GM18868 (cell line): ENCODE results near the gene S1PR2.

Source experiments
- ATAC-seq: cut with Tn5 transposase; IDR thresholded peaks from one replicate; pipeline ENCODE4 v1.9.1; 2021; ENCODE audit warnings: mild to moderate bottlenecking, moderate library complexity; ENCODE audit not compliant: unreplicated experiment

Gene S1PR2, protein sequence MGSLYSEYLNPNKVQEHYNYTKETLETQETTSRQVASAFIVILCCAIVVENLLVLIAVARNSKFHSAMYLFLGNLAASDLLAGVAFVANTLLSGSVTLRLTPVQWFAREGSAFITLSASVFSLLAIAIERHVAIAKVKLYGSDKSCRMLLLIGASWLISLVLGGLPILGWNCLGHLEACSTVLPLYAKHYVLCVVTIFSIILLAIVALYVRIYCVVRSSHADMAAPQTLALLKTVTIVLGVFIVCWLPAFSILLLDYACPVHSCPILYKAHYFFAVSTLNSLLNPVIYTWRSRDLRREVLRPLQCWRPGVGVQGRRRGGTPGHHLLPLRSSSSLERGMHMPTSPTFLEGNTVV

DNA sequence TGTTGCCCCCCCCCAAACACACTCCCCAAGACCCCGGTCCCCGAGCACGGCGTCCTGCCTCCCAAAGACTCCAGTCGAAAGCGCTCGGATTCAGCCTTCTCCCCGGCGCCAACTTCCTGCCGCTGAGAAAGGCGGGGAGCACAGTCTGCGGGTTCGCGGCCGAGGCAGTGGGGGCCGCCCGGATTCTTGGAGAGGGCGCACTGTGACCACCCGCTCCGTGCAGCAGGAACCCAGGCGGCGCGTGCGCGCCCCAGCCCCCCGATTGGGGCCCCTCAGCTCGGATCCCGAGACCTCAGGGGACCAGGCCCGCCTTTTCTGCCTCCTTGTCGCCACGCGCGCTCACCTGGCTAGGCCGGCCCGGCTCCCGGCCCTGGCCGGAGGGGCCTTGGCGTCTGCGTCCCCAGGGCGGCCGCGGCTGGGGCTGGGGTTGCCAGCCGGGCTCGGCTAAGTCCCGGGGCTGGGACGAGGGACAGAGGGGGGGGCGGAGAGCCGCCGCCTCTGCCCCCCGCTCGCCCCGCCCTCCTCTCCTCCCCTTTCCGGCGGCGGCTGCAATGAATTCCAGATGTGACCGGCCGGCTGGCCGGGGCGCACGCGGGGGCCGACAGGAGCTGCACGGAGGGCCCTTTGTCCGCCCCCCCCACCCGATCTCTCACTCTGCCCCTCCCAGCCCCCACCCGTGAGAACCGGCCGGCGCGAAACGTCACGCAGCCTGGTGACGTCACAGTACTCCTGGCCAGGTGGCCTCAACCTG, at the start of gene S1PR2:
TSS of gene S1PR2 (minus strand) at position 471 of the 751 bp plus-strand sequence. CDS start 6,426 bp downstream, outside the sequence.
- ATAC-seq = no peak

DNA sequence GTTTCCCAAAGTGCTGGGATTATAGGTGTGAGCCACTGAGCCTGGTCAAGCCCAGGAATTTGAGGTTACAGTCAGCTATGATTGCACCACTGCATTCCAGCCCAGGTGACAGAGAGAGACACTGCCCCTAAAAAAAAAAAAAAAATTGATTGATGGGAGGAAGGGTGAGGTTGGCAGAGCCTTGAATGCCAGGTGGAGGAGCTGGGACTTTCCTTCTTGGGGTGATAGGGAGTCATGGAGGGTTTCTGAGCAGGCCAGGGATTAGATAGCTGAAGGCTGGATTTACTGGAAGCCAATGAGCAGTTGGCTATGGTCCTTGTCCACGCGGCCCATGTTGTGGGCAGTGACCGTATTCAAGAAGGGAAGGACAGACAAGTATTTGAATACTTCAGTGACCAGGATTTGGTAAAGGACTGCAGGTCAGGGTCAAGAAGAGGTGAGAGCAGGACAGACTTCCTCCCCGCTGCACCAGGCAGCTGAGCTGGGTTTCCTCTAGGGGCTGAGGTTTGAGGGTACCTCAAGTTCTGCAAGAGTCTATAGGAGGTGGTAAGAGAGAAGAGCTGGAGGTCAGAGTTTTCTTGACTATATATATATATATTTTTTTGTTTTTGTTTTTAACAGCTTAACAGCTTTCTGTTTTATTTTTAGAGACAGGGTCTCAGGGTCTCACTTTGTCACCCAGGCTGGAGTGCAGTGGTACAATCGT, 48.8 kb upstream of the S1PR2 start:
- ATAC-seq = no peak

DNA sequence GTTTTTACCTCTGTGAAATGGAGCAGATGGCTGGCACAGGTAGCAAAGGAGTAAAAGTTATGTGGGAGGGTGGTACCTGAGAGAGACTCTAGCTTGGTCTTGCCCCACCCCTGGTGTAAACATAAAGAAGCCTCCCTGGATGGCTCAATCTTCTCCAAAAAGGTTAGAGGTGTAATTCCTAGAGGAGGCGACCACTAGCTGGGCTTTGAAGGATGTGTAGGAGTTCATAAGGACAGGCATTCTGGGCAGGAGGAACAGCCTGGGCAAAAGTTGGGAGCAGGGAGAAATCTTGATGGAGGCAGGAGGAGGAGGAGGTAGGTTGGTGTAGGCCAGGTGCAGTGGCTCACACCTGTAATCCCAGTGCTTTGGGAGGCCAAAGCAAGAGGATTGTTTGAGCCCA, 47.8 kb upstream of the S1PR2 start:
- no peak for ATAC-seq

DNA sequence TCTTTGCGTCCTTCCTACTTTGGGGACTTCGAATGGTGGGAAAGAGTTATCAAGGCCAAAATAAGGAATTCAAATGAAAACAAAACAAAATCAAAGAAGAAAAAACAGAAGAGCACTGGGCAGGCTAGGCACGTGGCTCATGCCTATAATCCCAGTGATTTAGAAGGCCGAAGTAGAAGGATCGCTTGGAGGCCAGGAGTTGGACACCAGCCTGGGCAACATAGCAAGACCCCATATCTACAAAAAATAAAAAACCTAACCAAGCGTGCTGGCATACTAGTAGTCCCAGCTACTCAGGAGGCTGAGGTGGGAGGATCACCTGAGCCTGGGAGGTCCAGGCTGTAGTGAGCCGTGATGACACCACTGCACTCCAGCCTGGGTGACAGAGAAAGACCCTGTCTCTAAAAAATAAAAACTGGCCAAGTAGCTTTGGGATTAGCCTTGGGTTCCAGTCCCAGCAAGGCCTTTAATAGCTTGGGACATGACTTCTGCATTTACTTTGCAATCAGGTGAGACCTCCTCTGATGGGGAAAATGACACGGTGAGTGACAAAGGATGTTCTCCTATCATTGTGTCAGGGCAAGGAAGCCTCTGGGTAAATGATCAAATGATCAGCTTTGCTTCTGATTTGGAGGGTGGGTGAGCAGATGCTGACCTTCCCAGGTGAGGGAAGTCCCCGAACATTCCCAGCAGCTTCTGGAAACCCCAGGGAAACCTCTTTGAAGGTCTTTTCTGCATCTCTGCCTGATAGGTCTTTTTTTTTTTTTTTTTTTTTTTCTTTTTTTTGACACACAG, 46.9 kb upstream of the S1PR2 start:
- no peak for ATAC-seq

DNA sequence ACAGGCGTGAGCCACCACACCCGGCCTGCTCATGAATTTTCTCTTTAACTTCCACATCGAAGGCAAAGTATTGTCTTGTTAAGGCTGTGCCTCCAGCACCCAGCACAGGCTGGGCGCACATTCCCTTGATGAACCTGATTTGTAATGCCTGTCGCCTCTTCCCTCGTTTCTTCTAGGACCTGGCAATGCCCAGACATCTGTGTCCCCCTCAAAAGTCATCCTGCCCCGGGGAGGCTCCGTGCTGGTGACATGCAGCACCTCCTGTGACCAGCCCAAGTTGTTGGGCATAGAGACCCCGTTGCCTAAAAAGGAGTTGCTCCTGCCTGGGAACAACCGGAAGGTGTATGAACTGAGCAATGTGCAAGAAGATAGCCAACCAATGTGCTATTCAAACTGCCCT, 43.5 kb upstream of the S1PR2 start:
- ATAC-seq = no peak

DNA sequence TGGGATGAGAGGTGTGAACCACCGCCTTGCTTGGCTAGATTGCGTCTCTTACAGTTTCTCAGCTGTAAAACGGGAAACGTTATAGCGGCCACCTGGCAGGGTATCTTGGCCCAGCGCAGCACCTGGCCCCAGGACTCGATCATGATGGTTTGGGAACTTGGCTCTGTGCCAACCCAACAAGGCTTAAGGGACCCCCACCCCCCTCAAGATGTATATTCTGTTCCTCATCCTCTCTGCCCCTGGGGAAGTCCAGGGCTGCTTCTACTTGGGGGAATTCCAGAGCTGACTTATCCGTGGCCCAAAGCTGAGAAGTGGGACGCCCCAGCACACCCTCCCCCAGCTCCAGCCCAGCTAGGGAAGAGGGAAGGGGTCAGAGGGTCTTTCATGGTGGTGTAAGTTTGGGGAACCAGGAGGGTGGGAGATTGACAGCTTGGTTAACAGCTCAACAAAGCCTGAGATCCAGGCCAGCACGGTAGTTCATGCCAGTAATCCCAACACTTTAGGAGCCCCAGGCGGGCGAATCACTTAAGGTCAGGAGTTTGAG, 40.5 kb upstream of the S1PR2 start:
- peak; percentile 37 for ATAC-seq

DNA sequence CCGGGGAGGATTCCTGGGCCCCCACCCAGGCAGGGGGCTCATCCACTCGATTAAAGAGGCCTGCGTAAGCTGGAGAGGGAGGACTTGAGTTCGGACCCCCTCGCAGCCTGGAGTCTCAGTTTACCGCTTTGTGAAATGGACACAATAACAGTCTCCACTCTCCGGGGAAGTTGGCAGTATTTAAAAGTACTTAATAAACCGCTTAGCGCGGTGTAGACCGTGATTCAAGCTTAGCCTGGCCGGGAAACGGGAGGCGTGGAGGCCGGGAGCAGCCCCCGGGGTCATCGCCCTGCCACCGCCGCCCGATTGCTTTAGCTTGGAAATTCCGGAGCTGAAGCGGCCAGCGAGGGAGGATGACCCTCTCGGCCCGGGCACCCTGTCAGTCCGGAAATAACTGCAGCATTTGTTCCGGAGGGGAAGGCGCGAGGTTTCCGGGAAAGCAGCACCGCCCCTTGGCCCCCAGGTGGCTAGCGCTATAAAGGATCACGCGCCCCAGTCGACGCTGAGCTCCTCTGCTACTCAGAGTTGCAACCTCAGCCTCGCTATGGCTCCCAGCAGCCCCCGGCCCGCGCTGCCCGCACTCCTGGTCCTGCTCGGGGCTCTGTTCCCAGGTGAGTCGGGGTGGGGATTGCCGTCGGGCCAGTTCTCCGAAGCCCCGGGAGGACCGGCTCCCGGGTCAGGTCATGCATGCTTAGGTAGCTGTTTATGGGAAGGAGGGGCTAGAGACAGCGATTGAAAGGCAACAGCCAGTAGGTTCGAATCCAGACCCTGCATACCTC, 39.7 kb upstream of the S1PR2 start, which contains the start of gene ICAM1:
TSS of gene ICAM1 (plus strand) at position 505 of the 779 bp plus-strand sequence. CDS start at position 545, 40 bp downstream.
- ATAC-seq = peak; percentile 36

DNA sequence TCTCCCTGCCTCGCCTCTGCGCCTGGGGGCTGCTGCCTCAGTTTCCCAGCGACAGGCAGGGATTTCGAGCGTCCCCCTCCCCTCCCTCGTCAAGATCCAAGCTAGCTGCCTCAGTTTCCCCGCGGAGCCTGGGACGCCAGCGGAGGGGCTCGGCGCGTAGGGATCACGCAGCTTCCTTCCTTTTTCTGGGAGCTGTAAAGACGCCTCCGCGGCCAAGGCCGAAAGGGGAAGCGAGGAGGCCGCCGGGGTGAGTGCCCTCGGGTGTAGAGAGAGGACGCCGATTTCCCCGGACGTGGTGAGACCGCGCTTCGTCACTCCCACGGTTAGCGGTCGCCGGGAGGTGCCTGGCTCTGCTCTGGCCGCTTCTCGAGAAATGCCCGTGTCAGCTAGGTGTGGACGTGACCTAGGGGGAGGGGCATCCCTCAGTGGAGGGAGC, 39.1 kb upstream of the S1PR2 start:
- ATAC-seq = peak; percentile 32

DNA sequence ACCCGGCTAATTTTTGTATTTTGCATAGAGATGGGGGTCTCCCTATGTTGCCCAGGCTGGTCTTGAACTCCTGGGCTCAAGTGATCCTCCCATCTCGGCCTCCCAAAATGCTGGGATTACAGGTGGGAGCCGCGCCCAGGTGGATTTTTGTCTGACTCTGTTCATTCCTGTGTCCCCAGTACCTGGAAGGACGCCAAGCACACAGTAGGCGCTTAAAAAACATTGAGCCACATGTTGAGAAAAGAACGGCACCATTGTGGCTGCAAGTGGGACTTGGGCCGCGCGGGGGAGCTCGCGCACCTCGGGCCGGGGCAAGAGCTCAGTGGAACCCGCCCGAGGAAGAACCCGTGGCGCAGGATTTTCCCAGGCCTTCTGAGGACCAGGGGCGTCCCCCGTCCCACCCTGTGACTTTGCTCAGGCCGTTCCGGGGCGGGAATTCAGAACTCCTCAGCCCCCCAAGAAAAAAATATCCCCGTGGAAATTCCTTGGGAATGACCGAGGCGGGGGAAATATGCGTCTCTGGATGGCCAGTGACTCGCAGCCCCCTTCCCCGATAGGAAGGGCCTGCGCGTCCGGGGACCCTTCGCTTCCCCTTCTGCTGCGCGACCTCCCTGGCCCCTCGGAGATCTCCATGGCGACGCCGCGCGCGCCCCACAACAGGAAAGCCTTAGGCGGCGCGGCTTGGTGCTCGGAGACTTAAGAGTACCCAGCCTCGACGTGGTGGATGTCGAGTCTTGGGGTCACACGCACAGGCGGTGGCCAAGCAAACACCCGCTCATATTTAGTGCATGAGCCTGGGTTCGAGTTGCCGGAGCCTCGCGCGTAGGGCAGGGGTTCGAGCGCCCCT, 38.4 kb upstream of the S1PR2 start:
- ATAC-seq = peak; percentile 37

DNA sequence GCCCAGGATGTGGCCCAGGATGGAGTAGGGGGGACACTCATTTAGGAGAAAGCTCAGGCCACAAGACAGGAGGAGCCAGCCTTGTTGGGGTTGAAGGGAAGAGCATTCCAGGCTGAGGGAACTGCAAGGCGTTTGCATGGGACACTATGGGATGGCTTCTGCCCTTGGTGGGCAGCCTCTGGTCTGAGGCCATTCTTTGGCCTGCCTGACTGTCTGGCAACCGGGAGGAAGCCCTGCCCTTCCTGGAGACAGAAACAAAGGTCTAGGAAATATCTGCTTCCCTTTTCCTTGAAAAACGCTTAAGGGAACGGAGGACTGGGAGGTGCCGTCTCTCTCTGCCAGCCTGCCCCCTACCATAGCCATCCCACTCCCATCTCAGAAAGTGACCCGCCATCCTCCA, 36.9 kb upstream of the S1PR2 start:
- no peak for ATAC-seq

DNA sequence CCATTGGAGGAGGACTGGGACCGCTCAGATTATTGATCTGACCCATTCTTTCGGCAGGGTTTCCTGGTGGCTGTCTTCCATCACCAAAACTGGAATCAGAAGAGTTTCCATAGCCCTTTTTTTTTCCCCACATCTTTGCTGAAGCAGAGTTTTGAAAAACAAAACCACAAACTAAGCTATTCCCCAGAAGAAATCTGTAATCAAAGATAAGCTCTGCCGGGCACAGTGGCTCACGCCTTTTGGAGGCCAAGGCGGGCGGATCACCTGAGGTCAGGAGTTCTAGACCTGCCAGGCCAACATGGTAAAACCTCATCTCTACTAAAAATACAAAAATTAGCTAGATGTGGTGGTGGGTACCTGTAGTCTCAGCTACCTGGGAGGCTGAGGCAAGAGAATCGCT, 35.6 kb upstream of the S1PR2 start:
- ATAC-seq = no peak

DNA sequence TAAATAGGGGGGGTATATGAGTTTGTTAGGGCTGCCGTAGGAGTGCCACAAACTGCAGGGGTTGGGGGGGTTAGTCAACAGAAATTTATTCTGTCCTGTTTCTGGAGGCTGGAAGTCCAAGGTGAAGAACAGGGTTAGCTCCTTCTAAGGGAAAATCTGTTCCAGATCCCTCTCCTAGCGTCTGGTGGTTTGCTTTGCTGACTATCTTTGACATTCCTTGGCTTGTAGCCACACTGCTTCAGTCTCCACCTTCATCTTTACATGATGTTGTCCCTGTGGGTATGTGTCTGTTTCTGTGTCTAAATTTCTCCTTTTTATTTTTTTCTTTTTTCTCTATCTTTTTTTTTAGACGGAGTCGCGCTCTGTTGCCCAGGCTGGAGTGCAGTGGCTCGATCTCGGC, 31.6 kb upstream of the S1PR2 start:
- ATAC-seq = no peak

DNA sequence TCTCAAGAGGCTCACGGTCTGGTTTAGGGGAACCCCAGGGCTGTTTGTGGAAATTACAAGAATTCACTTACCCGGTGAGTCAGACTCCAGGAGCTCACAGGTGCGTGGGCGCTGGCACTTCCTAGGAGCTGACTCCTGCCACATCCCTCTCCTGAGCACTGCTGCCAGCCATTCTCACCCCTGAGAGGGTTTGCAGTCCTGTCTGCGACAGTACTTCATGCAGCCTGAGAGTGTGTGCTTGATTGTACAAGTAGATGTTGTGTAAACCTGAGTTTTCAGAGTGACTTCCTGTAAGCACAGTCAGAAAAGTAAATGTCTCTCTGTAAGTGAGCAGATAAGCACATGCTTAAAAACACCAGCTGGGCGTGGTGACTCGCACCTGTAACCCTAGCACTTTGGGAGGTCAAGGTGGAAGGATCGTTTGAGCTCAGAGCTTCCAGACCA, 29.0 kb upstream of the S1PR2 start:
- no peak for ATAC-seq

DNA sequence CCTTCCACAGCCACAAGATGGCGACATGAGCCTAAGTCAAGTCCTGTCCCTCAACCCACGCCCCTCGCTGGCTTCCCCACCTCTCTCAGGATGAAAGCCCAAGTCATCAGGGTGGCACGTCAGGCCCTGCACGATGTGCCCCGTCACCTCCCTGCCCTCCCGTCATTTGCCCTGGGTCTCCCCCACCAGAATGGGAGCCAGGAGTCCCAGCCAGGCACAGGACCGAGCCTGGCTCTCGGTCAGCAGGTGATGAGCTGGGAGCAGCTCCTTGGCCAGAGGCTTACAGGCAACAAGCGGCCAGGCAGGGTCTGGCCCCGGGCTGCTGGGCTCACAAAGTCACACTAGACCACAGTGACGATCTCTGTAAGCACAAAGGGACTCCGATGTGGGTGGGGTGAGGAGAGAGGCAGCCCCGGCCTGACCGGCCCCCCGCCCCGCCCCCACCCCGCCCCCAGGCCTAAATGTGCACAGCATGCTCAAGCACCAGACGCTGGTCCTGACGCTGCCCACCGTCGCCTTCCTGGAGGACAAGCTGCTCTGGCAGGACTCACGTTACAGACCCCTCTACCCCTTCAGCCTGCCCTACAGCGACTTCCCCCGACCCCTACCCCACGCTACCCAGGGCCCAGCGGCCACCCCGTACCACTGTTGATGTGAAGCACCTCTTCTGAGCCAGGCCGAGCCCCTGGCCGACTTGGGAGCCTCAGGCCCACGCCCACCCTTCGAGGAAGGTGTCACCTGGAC, 28.2 kb upstream of the S1PR2 start:
- ATAC-seq = no peak

DNA sequence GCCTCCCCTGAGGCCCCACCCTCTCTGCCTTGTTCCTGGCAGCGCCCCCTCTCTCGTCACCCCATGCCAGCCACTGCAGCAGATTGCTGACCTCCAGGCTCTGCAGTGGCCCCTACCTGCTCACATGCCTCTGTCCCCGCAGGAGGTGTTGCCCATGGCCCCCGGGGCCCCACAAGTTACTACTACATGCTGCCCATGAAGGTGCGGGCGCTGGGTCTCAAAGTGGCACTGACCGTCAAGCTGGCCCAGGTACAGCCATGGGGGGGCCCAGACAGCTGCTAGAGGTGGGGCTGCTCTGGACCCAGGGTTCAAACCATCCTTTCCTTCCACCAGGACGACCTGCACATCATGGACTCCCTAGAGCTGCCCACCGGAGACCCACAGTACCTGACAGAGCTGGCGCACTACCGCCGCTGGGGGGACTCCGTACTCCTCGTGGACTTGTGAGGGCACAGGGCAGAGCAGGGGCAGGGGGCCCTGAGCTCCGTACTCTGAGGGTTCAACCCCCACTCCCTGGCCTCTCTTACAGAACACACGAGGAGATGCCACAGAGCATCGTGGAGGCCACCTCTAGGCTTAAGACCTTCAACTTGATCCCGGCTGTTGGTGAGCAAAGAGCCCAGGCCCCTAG, 27.1 kb upstream of the S1PR2 start:
- no peak for ATAC-seq

DNA sequence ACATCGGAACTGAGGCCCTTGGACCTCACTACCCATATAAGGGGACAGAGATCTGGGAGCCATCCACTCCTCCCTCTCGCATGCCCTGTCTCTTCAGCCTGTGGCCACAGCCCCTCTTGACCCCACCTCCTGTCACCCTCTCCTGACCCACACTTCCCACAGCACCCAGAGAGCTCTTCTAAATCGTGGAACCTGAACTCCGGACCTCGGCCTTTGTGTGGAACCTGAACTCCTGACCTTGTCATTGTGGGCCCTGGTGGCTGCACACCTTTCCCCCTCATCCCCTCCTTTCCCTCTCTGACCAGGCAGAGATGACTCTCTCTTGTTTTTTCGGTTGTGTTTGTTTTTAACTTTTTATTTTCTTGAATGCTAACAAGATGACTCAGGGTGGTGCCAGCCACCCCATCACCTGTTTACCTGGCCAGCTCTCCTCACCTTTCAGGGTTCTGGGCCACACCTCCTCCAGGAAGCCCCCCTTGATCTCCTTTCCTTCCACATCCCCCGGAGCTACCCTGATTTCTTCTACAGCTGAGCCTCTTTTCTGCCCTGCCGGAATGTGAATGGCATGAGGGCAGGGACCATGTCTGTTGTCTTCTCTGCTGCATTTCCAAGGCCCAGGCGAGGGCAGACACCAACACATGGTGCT, 26.0 kb upstream of the S1PR2 start:
- ATAC-seq = no peak

DNA sequence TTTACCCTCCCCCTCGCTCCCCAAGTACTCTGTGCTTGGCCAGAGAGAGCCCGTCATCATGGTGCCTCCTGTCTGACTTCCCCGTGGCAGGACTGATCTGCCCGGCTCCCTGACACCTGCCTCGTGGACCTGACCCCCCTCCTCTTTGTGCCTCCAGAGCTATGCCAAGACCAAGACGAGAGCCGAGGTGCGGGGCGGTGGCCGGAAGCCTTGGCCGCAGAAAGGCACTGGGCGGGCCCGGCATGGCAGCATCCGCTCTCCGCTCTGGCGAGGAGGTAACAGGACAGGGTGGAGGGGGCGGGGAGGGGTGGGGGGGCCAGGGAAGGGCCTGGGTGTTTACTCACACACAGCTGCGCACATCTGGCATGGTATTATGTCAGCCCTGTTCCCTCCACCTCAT, 25.4 kb upstream of the S1PR2 start:
- no peak for ATAC-seq
